Body of pancreas (tissue), 4 donors: ENCODE measurements around the gene CTXN1. TPM values are rescaled to one million over a fixed set of nuclear protein-coding genes. Genes with fewer than 3 reads are reported as not detected.

Experiments used
- ATAC-seq: fragments of 150-250 bp; one replicate; pipeline ENCODE4 v1.9.1; 2016
- DNase-seq, 4 donors: peaks; one replicate each; pipeline ENCODE4 v3.0.0-alpha.2; 2019
- H3K27ac ChIP-seq, 4 donors: fragments of 200-600 bp; sonication (generic); 1 replicate in 3 of 4; 2 replicates in 1 of 4; pipeline versions ENCODE4 v1.5.1 to v1.6.1; 2016 to 2019; ENCODE audit warnings: mild to moderate bottlenecking in 1 of 4, mixed read lengths in 1 of 4, moderate library complexity in 1 of 4
- H3K27me3 ChIP-seq, 2 donors: fragments of 200-600 bp; sonication (generic); one replicate each; pipeline ENCODE4 v1.6.0; 2016; ENCODE audit warnings: mild to moderate bottlenecking in 1 of 2
- H3K36me3 ChIP-seq, 2 donors: fragments of 200-600 bp; sonication (generic); replicated peaks in 1 of 2; 2 replicates each; pipeline ENCODE4 v1.5.1; 2016; ENCODE audit warnings: low read depth in 2 of 2; ENCODE audit not compliant: insufficient read depth in 1 of 2
- H3K4me1 ChIP-seq: fragments of 200-600 bp; sonication (generic); one replicate; pipeline ENCODE4 v1.6.0; 2016
- H3K4me3 ChIP-seq, 2 donors: fragments of 200-600 bp; sonication (generic); 1 replicate in 1 of 2; 2 replicates in 1 of 2; pipeline ENCODE4 v1.5.1; 2016 to 2019
- H3K9me3 ChIP-seq, 3 donors: fragments of 200-600 bp; sonication (generic); 1 replicate in 2 of 3; 2 replicates in 1 of 3; pipeline ENCODE4 v1.5.1; 2016
- CTCF ChIP-seq, 7 experiments: fragments of 450-650 bp in 4 of 7; fragments of 200-600 bp in 3 of 7; sonication (generic) in 3 of 7; IDR thresholded peaks; one replicate each; pipeline ENCODE4 v1.5.1; 2016 to 2019; ENCODE audit warnings: antibody characterized with exemption in 7 of 7
- POLR2A ChIP-seq, 3 donors: fragments of 450-650 bp; IDR thresholded peaks; one replicate each; pipeline ENCODE4 v1.6.1; 2016; ENCODE audit warnings: antibody characterized with exemption in 3 of 3, mild to moderate bottlenecking in 2 of 3
- WGBS, 2 donors: methylation state at CpG; one replicate each; pipeline ENCODE4 v1.1.5; 2017; 5-methylcytosine and 5-hydroxymethylcytosine counted together
- intact Hi-C: fragments of 100-400 bp; cut with DNase I; formaldehyde crosslinking; loops from one replicate; pipeline ENCODE4 v1.15.1; 2023
- total RNA-seq, 2 donors: library from RNA; depleted of rRNA; stranded (reverse); fragments of >200 nt; gene quantifications; one replicate each; pipeline ENCODE4 v1.1.0, GENCODE V29; 2016

Gene CTXN1
- total RNA-seq, 2 donors from 2014 or later, result 5.7 to 10.2 TPM

GRCh38 chr19:7883105-7883504, 42.8 kb downstream of the CTXN1 start:
- H3K27me3 ChIP-seq, result no peaks in the 10 kb centered on the region
- H3K4me1 ChIP-seq, result peaks cover 4% of the 10 kb centered on the region
- no peak overlapping the region for H3K27ac ChIP-seq
- no peak overlapping the region for H3K4me3 ChIP-seq
- ATAC-seq (no peak), DNase-seq (no peak)
- no peaks in the 10 kb centered on the region for H3K9me3 ChIP-seq
- no peak for TF ChIP-seq CTCF (IDR thresholded peaks at IDR 0.05)
- TF ChIP-seq POLR2A (IDR thresholded peaks at IDR 0.05), result no peak
- intact Hi-C loops, result no loop called here
- no peaks in the 10 kb centered on the region for H3K36me3 ChIP-seq
- WGBS, 2 donors, result 81 to 87% methylated on average over 4 of the region's 4 CpGs

GRCh38 chr19:7881910-7882309, 44.0 kb downstream of the CTXN1 start:
- Histone ChIP-seq H3K4me3 (no peak overlapping the region), H3K27ac (no peak overlapping the region), H3K4me1 (no peaks in the 10 kb centered on the region), H3K9me3 (no peaks in the 10 kb centered on the region), H3K36me3 (no peaks in the 10 kb centered on the region), H3K27me3 (no peaks in the 10 kb centered on the region)
- no peak for TF ChIP-seq POLR2A (IDR thresholded peaks at IDR 0.05)
- TF ChIP-seq CTCF (IDR thresholded peaks at IDR 0.05), result no peak
- DNase-seq, result no peak
- WGBS, 2 donors, result 79 to 90% methylated on average over 3 of the region's 3 CpGs
- ATAC-seq, result no peak
- intact Hi-C loops, result no loop called here

GRCh38 chr19:7879836-7880235, 46.1 kb downstream of the CTXN1 start:
- Histone ChIP-seq H3K36me3 (no peaks in the 10 kb centered on the region), H3K4me1 (peaks cover 2% of the 10 kb centered on the region), H3K27ac (no peak overlapping the region), H3K9me3 (no peaks in the 10 kb centered on the region), H3K4me3 (no peak overlapping the region), H3K27me3 (no peaks in the 10 kb centered on the region)
- intact Hi-C loops, result no loop called here
- DNase-seq (no peak), ATAC-seq (no peak)
- 82 to 85% methylated on average over 19 of the region's 19 CpGs for WGBS, 2 donors
- TF ChIP-seq CTCF (IDR thresholded peaks at IDR 0.05), result no peak
- TF ChIP-seq POLR2A (IDR thresholded peaks at IDR 0.05), result no peak

GRCh38 chr19:7879111-7879807, 46.7 kb downstream of the CTXN1 start:
- DNase-seq (no peak), ATAC-seq (no peak)
- WGBS, 2 donors, result 62 to 81% methylated on average over 4 to 18 of the region's 18 CpGs
- Histone ChIP-seq H3K27ac (no peak overlapping the region), H3K27me3 (no peaks in the 10 kb centered on the region), H3K9me3 (no peaks in the 10 kb centered on the region), H3K4me3 (no peak overlapping the region), H3K36me3 (no peaks in the 10 kb centered on the region), H3K4me1 (peaks cover 7% of the 10 kb centered on the region)
- intact Hi-C loops, result no loop called here
- TF ChIP-seq POLR2A (IDR thresholded peaks at IDR 0.05) (no peak), CTCF (IDR thresholded peaks at IDR 0.05) (no peak)

GRCh38 chr19:7877249-7877836, 48.6 kb downstream of the CTXN1 start:
- intact Hi-C loops, result no loop called here
- DNase-seq, result no peak
- H3K27ac ChIP-seq, result no peak overlapping the region

More at GRCh38 chr19:7877249-7877836, 48.6 kb downstream of the CTXN1 start:
- no peak overlapping the region for H3K4me3 ChIP-seq
- no peaks in the 10 kb centered on the region for H3K9me3 ChIP-seq
- WGBS, 2 donors, result 67 to 77% methylated on average over 6 of the region's 6 CpGs
- no peak for ATAC-seq
- H3K36me3 ChIP-seq, result no peaks in the 10 kb centered on the region
- no peaks in the 10 kb centered on the region for H3K27me3 ChIP-seq
- peaks cover 15% of the 10 kb centered on the region for H3K4me1 ChIP-seq
- TF ChIP-seq CTCF (IDR thresholded peaks at IDR 0.05) (no peak), POLR2A (IDR thresholded peaks at IDR 0.05) (no peak)
